Measurements from ENCODE around the gene SNX22. TPM values are rescaled to one million over a fixed set of nuclear protein-coding genes. Genes with fewer than 3 reads are reported as not detected.

The SNX22 gene
- total RNA-seq, 3 donors from 2014 or later = 0.48 to 1.5 (median 0.98) TPM

GRCh38 chr15:64153480-64154367, 2.2 kb downstream of the SNX22 start:
- DNase-seq (ENCODE audit: low spot score in 2 of 2) = peak; percentile 81 to 91
- intact Hi-C loops (cut with DNase I; ENCODE audit: low total_unique reads) = no loop called here
- Histone ChIP-seq H3K36me3 (peaks cover 16% of the 10 kb centered on the region), H3K4me3 (peak overlapping the region in 2 of 3 donors; percentile 19 to 63), H3K27ac (peak overlapping the region; percentile 40 to 70), H3K27me3 (peaks cover 0 to 4% of the 10 kb centered on the region in 2 donors), H3K4me1 (peaks cover 0 to 5% of the 10 kb centered on the region in 2 donors), H3K9me3 (no peaks in the 10 kb centered on the region)
- TF ChIP-seq POLR2A (IDR thresholded peaks at IDR 0.05) (no peak), CTCF (IDR thresholded peaks at IDR 0.05) (peak; percentile 92 to 95 (median 94)), POLR2AphosphoS5 (IDR thresholded peaks at IDR 0.05) (peak in 2 of 3 donors; percentile 37 to 41)

GRCh38 chr15:64155802-64156651, 4.5 kb downstream of the SNX22 start:
- H3K9me3 ChIP-seq = no peaks in the 10 kb centered on the region
- peak overlapping the region in 1 of 2 donors; percentile 1 for H3K27ac ChIP-seq
- intact Hi-C loops (cut with DNase I; ENCODE audit: low total_unique reads) = no loop called here
- no peak overlapping the region for H3K4me3 ChIP-seq
- peaks cover 16% of the 10 kb centered on the region for H3K36me3 ChIP-seq
- peaks cover 5 to 9% of the 10 kb centered on the region in 2 donors for H3K4me1 ChIP-seq
- TF ChIP-seq POLR2AphosphoS5 (IDR thresholded peaks at IDR 0.05) = no peak
- TF ChIP-seq CTCF (IDR thresholded peaks at IDR 0.05) = no peak
- TF ChIP-seq POLR2A (IDR thresholded peaks at IDR 0.05) = no peak
- no peak for DNase-seq (ENCODE audit: low spot score in 2 of 2)
- peaks cover 0 to 4% of the 10 kb centered on the region in 2 donors for H3K27me3 ChIP-seq

GRCh38 chr15:64156652-64157331, 5.3 kb downstream of the SNX22 start:
- H3K27me3 ChIP-seq = peaks cover 0 to 3% of the 10 kb centered on the region in 2 donors
- no peak overlapping the region for H3K4me3 ChIP-seq
- no peaks in the 10 kb centered on the region for H3K9me3 ChIP-seq
- H3K4me1 ChIP-seq = peaks cover 10 to 16% of the 10 kb centered on the region in 2 donors
- no peak overlapping the region for H3K27ac ChIP-seq
- DNase-seq (ENCODE audit: low spot score in 2 of 2) = no peak
- H3K36me3 ChIP-seq = peaks cover 16% of the 10 kb centered on the region
- no peak for TF ChIP-seq POLR2A (IDR thresholded peaks at IDR 0.05)
- intact Hi-C loops (cut with DNase I; ENCODE audit: low total_unique reads) = no loop called here

GRCh38 chr15:64157599-64158125, 6.1 kb downstream of the SNX22 start:
- Histone ChIP-seq H3K4me3 (no peak overlapping the region), H3K27me3 (no peaks in the 10 kb centered on the region), H3K4me1 (peaks cover 7 to 21% of the 10 kb centered on the region in 2 donors), H3K36me3 (peaks cover 16% of the 10 kb centered on the region), H3K27ac (no peak overlapping the region), H3K9me3 (no peaks in the 10 kb centered on the region)
- no peak for TF ChIP-seq POLR2AphosphoS5 (IDR thresholded peaks at IDR 0.05)
- DNase-seq (ENCODE audit: low spot score in 2 of 2) = no peak
- intact Hi-C loops (cut with DNase I; ENCODE audit: low total_unique reads) = no loop called here

- no peaks in the 10 kb centered on the region for H3K9me3 ChIP-seq
- TF ChIP-seq POLR2AphosphoS5 (IDR thresholded peaks at IDR 0.05) = no peak
- no peak for TF ChIP-seq POLR2A (IDR thresholded peaks at IDR 0.05)
- TF ChIP-seq CTCF (IDR thresholded peaks at IDR 0.05) = no peak
- intact Hi-C loops (cut with DNase I; ENCODE audit: low total_unique reads) = no loop called here
- peaks cover 9 to 23% of the 10 kb centered on the region in 2 donors for H3K4me1 ChIP-seq
- H3K27me3 ChIP-seq = no peaks in the 10 kb centered on the region
- peaks cover 16% of the 10 kb centered on the region for H3K36me3 ChIP-seq
- H3K4me3 ChIP-seq = no peak overlapping the region
- no peak overlapping the region for H3K27ac ChIP-seq
- no peak for DNase-seq (ENCODE audit: low spot score in 2 of 2)
Measured at GRCh38 chr15:64158363-64159134, 7.0 kb downstream of the SNX22 start.

Measured in breast epithelium (tissue), 4 donors.